MCF 10A (cell line): ENCODE measurements around the gene QSOX1. TPM values are rescaled to one million over a fixed set of nuclear protein-coding genes. Genes with fewer than 3 reads are reported as not detected.

Experiments
- BruUV-seq: library from RNA; stranded (reverse); fragments of 400-500 nt; replicated peaks from 2 replicates; lab custom pipeline; 2021; lab: Mats Ljungman, UMichigan
- CTCF ChIA-PET: fragments of 300-600 bp; sonication (Branson Sonifier 250); formaldehyde crosslinking; extraction: SDS; loops from one replicate; lab custom pipeline; 2021; ENCODE audit warnings: antibody characterized with exemption, inconsistent platforms; lab: Yijun Ruan, JAX
- POLR2A ChIA-PET: fragments of 300-600, 350-650 bp; sonication (Branson Sonifier 250); formaldehyde crosslinking; extraction: SDS; loops from one replicate; lab custom pipeline; 2020; ENCODE audit warnings: antibody characterized with exemption, inconsistent platforms; lab: Yijun Ruan, JAX
- DNase-seq: peaks from one replicate; pipeline ENCODE4 v3.0.0-alpha.2; 2018; ENCODE audit not compliant: unreplicated experiment
- H3K27ac Mint-ChIP-seq: one replicate; pipeline ENCODE4 v1.8.0; 2022; ENCODE audit warnings: mild to moderate bottlenecking, low read depth, mixed read lengths; ENCODE audit not compliant: unreplicated experiment
- H3K27me3 Mint-ChIP-seq: one replicate; pipeline ENCODE4 v1.8.0; 2022; ENCODE audit warnings: mixed read lengths; ENCODE audit not compliant: insufficient read depth, unreplicated experiment
- H3K36me3 Mint-ChIP-seq: one replicate; pipeline ENCODE4 v1.8.0; 2022; ENCODE audit warnings: mild to moderate bottlenecking, moderate library complexity, mixed read lengths; ENCODE audit not compliant: insufficient read depth, unreplicated experiment
- H3K4me1 Mint-ChIP-seq: one replicate; pipeline ENCODE4 v1.8.0; 2022; ENCODE audit warnings: mixed read lengths; ENCODE audit not compliant: insufficient read depth, unreplicated experiment
- H3K4me3 Mint-ChIP-seq: one replicate; pipeline ENCODE4 v1.8.0; 2022; ENCODE audit warnings: mild to moderate bottlenecking, moderate library complexity, mixed read lengths; ENCODE audit not compliant: unreplicated experiment
- H3K9me3 Mint-ChIP-seq: one replicate; pipeline ENCODE4 v1.8.0; 2022; ENCODE audit warnings: mixed read lengths; ENCODE audit not compliant: unreplicated experiment
- CTCF ChIP-seq: fragments of 200-600 bp; IDR thresholded peaks from one replicate; pipeline ENCODE4 v1.8.0; 2022; ENCODE audit warnings: antibody characterized with exemption, mild to moderate bottlenecking; ENCODE audit not compliant: unreplicated experiment
- intact Hi-C: fragments of 100-400 bp; cut with micrococcal nuclease; formaldehyde crosslinking; loops from 2 replicates; pipeline ENCODE4 v1.14.1; 2022
- total RNA-seq: library from RNA; stranded (reverse); gene quantifications from 2 replicates; pipeline ENCODE4 v1.2.3, GENCODE V29; 2022

The QSOX1 gene
- total RNA-seq, 1 experiment from 2014 or later: 309 TPM

DNA sequence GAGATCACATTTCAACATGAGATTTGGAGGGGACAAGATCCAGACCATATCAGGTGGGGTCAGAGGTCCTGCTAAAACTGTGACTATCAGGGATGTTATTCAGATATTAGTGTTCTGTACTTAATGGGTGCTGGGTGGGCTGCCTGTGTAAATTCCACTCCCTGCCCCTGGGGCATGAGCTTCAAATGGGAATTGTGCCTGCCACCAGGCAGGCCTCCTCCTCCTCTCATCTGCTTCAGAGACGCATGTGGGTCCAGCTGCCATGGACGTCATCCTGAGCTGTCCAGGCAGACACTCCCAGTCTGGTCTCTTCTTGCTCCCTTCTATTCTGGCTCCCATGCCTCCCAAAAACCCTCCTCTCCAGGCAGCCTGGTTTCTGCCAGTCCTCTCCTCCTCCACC lies 10.4 kb downstream of the QSOX1 start:
- ChIA-PET CTCF (interaction anchor here (0.6 to 11.0 kb wide), 7 partner anchors 9 to 671 kb away, joined by 3 to 174 read pairs (median 3); partner anchors contain the start of gene QSOX1), POLR2A (interaction anchor here (6.9 kb wide), 1 partner anchor 9 kb away, joined by 106 read pairs; the partner anchor contains the start of gene QSOX1)
- Mint-ChIP-seq H3K36me3 (peaks cover 6% of the 10 kb centered on the region), H3K4me1 (peaks cover 29% of the 10 kb centered on the region), H3K4me3 (no peak overlapping the region), H3K27me3 (no peaks in the 10 kb centered on the region), H3K27ac (peak overlapping the region; percentile 58), H3K9me3 (no peaks in the 10 kb centered on the region)
- intact Hi-C loops: loop anchor here (5.0 kb wide), 2 partner anchors 138 to 208 kb away; no protein-coding TSS in a partner anchor
- no TSS peak for BruUV-seq
- no peak for DNase-seq
- TF ChIP-seq CTCF: no peak

GRCh38 chr1:180165509-180166435 lies 11.1 kb downstream of the QSOX1 start:
- peaks cover 33% of the 10 kb centered on the region for H3K4me1 Mint-ChIP-seq
- no peak for DNase-seq
- no peaks in the 10 kb centered on the region for H3K9me3 Mint-ChIP-seq
- H3K27ac Mint-ChIP-seq: peak overlapping the region; percentile 8
- peaks cover 6% of the 10 kb centered on the region for H3K36me3 Mint-ChIP-seq
- H3K27me3 Mint-ChIP-seq: no peaks in the 10 kb centered on the region
- no TSS peak for BruUV-seq
- ChIA-PET POLR2A (interaction anchor here (0.7 to 6.9 kb wide), 2 partner anchors 9 to 84 kb away, joined by 3 to 106 read pairs; partner anchors contain the start of gene QSOX1), CTCF (interaction anchor here (0.5 to 11.0 kb wide), 8 partner anchors 9 to 672 kb away, joined by 3 to 174 read pairs (median 3); partner anchors contain the start of gene QSOX1)
- no peak for TF ChIP-seq CTCF
- H3K4me3 Mint-ChIP-seq: no peak overlapping the region
- intact Hi-C loops: loop anchor here (5.0 kb wide), 2 partner anchors 138 to 208 kb away; no protein-coding TSS in a partner anchor

DNA sequence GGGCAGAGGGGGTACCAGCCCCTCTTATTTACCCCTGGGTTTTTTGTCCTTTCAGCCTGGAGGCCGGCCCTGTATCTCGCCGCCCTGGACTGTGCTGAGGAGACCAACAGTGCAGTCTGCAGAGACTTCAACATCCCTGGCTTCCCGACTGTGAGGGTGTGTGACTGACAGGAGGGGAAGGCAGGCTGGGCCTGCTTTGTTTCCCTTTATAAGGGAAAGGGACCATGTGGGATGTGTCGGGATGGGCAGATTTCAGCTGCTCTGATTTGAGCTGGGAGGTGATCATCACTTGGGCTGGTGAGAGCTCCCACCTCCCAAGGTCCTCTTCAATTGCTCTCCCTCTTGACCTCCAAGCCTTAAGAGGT lies 11.7 kb downstream of the QSOX1 start:
- peaks cover 6% of the 10 kb centered on the region for H3K36me3 Mint-ChIP-seq
- no peak for TF ChIP-seq CTCF
- H3K27me3 Mint-ChIP-seq: no peaks in the 10 kb centered on the region
- POLR2A ChIA-PET: interaction anchor here (0.7 to 6.9 kb wide), 4 partner anchors 10 to 283 kb away, joined by 3 to 106 read pairs (median 10); partner anchors contain the start of genes QSOX1 and TOR1AIP1
- BruUV-seq: no TSS peak
- DNase-seq: no peak
- H3K9me3 Mint-ChIP-seq: no peaks in the 10 kb centered on the region
- H3K27ac Mint-ChIP-seq: peak overlapping the region; percentile 8
- CTCF ChIA-PET: interaction anchor here (0.5 to 11.0 kb wide), 6 partner anchors 10 to 131 kb away, joined by 3 to 174 read pairs (median 4); partner anchors contain the start of gene QSOX1
- H3K4me3 Mint-ChIP-seq: no peak overlapping the region
- H3K4me1 Mint-ChIP-seq: peaks cover 38% of the 10 kb centered on the region
- intact Hi-C loops: loop anchor here (5.0 kb wide), 2 partner anchors 139 to 209 kb away; no protein-coding TSS in a partner anchor
